Immature natural killer cell (primary cell): ENCODE measurements around the gene HRH1. TPM values are rescaled to one million over a fixed set of nuclear protein-coding genes. Genes with fewer than 3 reads are reported as not detected.
A peak's percentile ranks its signal among the peaks of the same experiment; 100 is the strongest.

ENCODE experiments used
- DNase-seq, 3 donors: peaks; one replicate each; pipeline ENCODE4 v3.0.0; 2022; ENCODE audit warnings: mixed read lengths in 1 of 3
- H3K27ac Mint-ChIP-seq, 6 donors: one replicate each; pipeline ENCODE4 v1.8.0; 2020; ENCODE audit warnings: mixed read lengths in 6 of 6, mild to moderate bottlenecking in 5 of 6, inconsistent platforms in 4 of 6, moderate library complexity in 3 of 6
- H3K27me3 Mint-ChIP-seq, 3 donors: one replicate each; pipeline ENCODE4 v1.8.0; 2020 to 2021; ENCODE audit warnings: low read depth in 3 of 3, mild to moderate bottlenecking in 3 of 3, mixed read lengths in 3 of 3, moderate library complexity in 3 of 3, inconsistent platforms in 1 of 3
- H3K36me3 Mint-ChIP-seq, 3 donors: one replicate each; pipeline ENCODE4 v1.8.0; 2020; ENCODE audit warnings: mixed read lengths in 3 of 3, inconsistent platforms in 2 of 3, mild to moderate bottlenecking in 2 of 3
- H3K4me1 Mint-ChIP-seq, 2 donors: one replicate each; pipeline ENCODE4 v1.8.0; 2020; ENCODE audit warnings: inconsistent platforms in 2 of 2, mild to moderate bottlenecking in 2 of 2, mixed read lengths in 2 of 2, moderate library complexity in 1 of 2
- H3K4me3 Mint-ChIP-seq, 5 donors: one replicate each; pipeline ENCODE4 v1.8.0; 2020; ENCODE audit warnings: mild to moderate bottlenecking in 5 of 5, mixed read lengths in 5 of 5, inconsistent platforms in 3 of 5, moderate library complexity in 3 of 5
- H3K9me3 Mint-ChIP-seq, 6 donors: one replicate each; pipeline ENCODE4 v1.8.0; 2020; ENCODE audit warnings: mild to moderate bottlenecking in 6 of 6, mixed read lengths in 6 of 6, inconsistent platforms in 4 of 6, moderate library complexity in 3 of 6
- polyA plus RNA-seq, 3 donors: library from polyadenylated mRNA; unstranded; fragments of 300-500 nt; fragmentation: Illumina TruSeq; gene quantifications; one replicate each; pipeline ENCODE4 v1.2.3, GENCODE V29; 2021

HRH1 gene
- polyA plus RNA-seq, 3 donors from 2014 or later, result 0.97 TPM; not detected in 2

- peaks cover 9 to 12% (median 11%) of the 10 kb centered on the region in 3 donors for H3K36me3 Mint-ChIP-seq
- H3K27me3 Mint-ChIP-seq, result peaks cover 0 to 2% (median 2%) of the 10 kb centered on the region in 3 donors
- H3K9me3 Mint-ChIP-seq, result no peaks in the 10 kb centered on the region
- DNase-seq, result no peak
- peak overlapping the region; percentile 12 to 94 (median 55) for H3K27ac Mint-ChIP-seq
- H3K4me1 Mint-ChIP-seq, result peaks cover 62 to 66% of the 10 kb centered on the region in 2 donors
- H3K4me3 Mint-ChIP-seq, result no peak overlapping the region
Observed at GRCh38 chr3:11287404-11287803, 133.1 kb downstream of the HRH1 start.

GRCh38 chr3:11288021-11288491 is 133.8 kb downstream of the HRH1 start:
- Mint-ChIP-seq H3K27me3 (peaks cover 0 to 2% (median 2%) of the 10 kb centered on the region in 3 donors), H3K9me3 (no peaks in the 10 kb centered on the region), H3K27ac (peak overlapping the region; percentile 65 to 98 (median 94)), H3K4me3 (peak overlapping the region in 1 of 5 donors; percentile 67), H3K36me3 (peaks cover 4 to 12% (median 6%) of the 10 kb centered on the region in 3 donors), H3K4me1 (peaks cover 66 to 72% of the 10 kb centered on the region in 2 donors)
- DNase-seq, result no peak

GRCh38 chr3:11288786-11289637 is 134.7 kb downstream of the HRH1 start:
- Mint-ChIP-seq H3K27me3 (peaks cover 0 to 2% (median 2%) of the 10 kb centered on the region in 3 donors), H3K36me3 (peaks cover 2 to 6% (median 3%) of the 10 kb centered on the region in 3 donors), H3K4me3 (peak overlapping the region; percentile 38 to 67 (median 60)), H3K9me3 (no peaks in the 10 kb centered on the region), H3K4me1 (peaks cover 68% of the 10 kb centered on the region in 2 donors), H3K27ac (peak overlapping the region; percentile 94 to 100 (median 94))
- DNase-seq, result peak; percentile 24 to 34 (median 33)

- no peaks in the 10 kb centered on the region for H3K9me3 Mint-ChIP-seq
- DNase-seq, result no peak
- H3K27me3 Mint-ChIP-seq, result peaks cover 0 to 2% (median 2%) of the 10 kb centered on the region in 3 donors
- peak overlapping the region; percentile 94 to 100 (median 94) for H3K27ac Mint-ChIP-seq
- H3K36me3 Mint-ChIP-seq, result peaks cover 0 to 4% (median 0%) of the 10 kb centered on the region in 3 donors
- peaks cover 66 to 68% of the 10 kb centered on the region in 2 donors for H3K4me1 Mint-ChIP-seq
- peak overlapping the region in 3 of 5 donors; percentile 14 to 65 (median 15) for H3K4me3 Mint-ChIP-seq
Observed at GRCh38 chr3:11289864-11290263, 135.6 kb downstream of the HRH1 start.

- Mint-ChIP-seq H3K9me3 (no peaks in the 10 kb centered on the region), H3K4me1 (peaks cover 66 to 70% of the 10 kb centered on the region in 2 donors), H3K27ac (peak overlapping the region; percentile 94 to 100 (median 94)), H3K27me3 (peaks cover 0 to 4% (median 2%) of the 10 kb centered on the region in 3 donors), H3K4me3 (peak overlapping the region; percentile 42 to 78 (median 77)), H3K36me3 (peaks cover 0 to 4% (median 0%) of the 10 kb centered on the region in 3 donors)
- DNase-seq, result peak; percentile 72 to 76 (median 74)
Observed at GRCh38 chr3:11290743-11291680, 136.7 kb downstream of the HRH1 start.

- Mint-ChIP-seq H3K4me1 (peaks cover 68 to 69% of the 10 kb centered on the region in 2 donors), H3K36me3 (peaks cover 7 to 8% (median 7%) of the 10 kb centered on the region in 3 donors), H3K9me3 (no peaks in the 10 kb centered on the region), H3K27ac (peak overlapping the region; percentile 94 to 100 (median 94)), H3K27me3 (peaks cover 0 to 4% (median 2%) of the 10 kb centered on the region in 3 donors), H3K4me3 (peak overlapping the region; percentile 42 to 78 (median 77))
- DNase-seq, result peak in 2 of 3 donors; percentile 9 to 14
Observed at GRCh38 chr3:11291808-11292207, 137.5 kb downstream of the HRH1 start.

- peak overlapping the region in 1 of 6 donors; percentile 13 for H3K27ac Mint-ChIP-seq
- no peaks in the 10 kb centered on the region for H3K9me3 Mint-ChIP-seq
- peaks cover 40 to 48% of the 10 kb centered on the region in 2 donors for H3K4me1 Mint-ChIP-seq
- peaks cover 17 to 30% (median 25%) of the 10 kb centered on the region in 3 donors for H3K36me3 Mint-ChIP-seq
- H3K27me3 Mint-ChIP-seq, result peaks cover 0 to 2% (median 0%) of the 10 kb centered on the region in 3 donors
- H3K4me3 Mint-ChIP-seq, result no peak overlapping the region
- no peak for DNase-seq
Observed at GRCh38 chr3:11297126-11297525, 142.8 kb downstream of the HRH1 start.

GRCh38 chr3:11300970-11301369 is 146.7 kb downstream of the HRH1 start:
- Mint-ChIP-seq H3K4me1 (peaks cover 42 to 49% of the 10 kb centered on the region in 2 donors), H3K27ac (peak overlapping the region; percentile 90 to 97 (median 92)), H3K36me3 (peaks cover 26 to 46% (median 34%) of the 10 kb centered on the region in 3 donors), H3K4me3 (peak overlapping the region; percentile 61 to 80 (median 75)), H3K9me3 (no peaks in the 10 kb centered on the region), H3K27me3 (no peaks in the 10 kb centered on the region)
- DNase-seq, result peak; percentile 67 to 73 (median 71)

- peaks cover 22 to 38% (median 28%) of the 10 kb centered on the region in 3 donors for H3K36me3 Mint-ChIP-seq
- peaks cover 53 to 57% of the 10 kb centered on the region in 2 donors for H3K4me1 Mint-ChIP-seq
- peak overlapping the region in 1 of 5 donors; percentile 9 for H3K4me3 Mint-ChIP-seq
- H3K27me3 Mint-ChIP-seq, result peaks cover 0 to 2% (median 0%) of the 10 kb centered on the region in 3 donors
- H3K9me3 Mint-ChIP-seq, result no peaks in the 10 kb centered on the region
- peak overlapping the region; percentile 35 to 90 (median 62) for H3K27ac Mint-ChIP-seq
- no peak for DNase-seq
Observed at GRCh38 chr3:11302444-11302843, 148.2 kb downstream of the HRH1 start.

GRCh38 chr3:11304175-11304574 is 149.9 kb downstream of the HRH1 start:
- no peak for DNase-seq
- Mint-ChIP-seq H3K27me3 (peaks cover 0 to 2% (median 0%) of the 10 kb centered on the region in 3 donors), H3K4me3 (no peak overlapping the region), H3K4me1 (peaks cover 57 to 60% of the 10 kb centered on the region in 2 donors), H3K9me3 (no peaks in the 10 kb centered on the region), H3K27ac (peak overlapping the region in 2 of 6 donors; percentile 26 to 36), H3K36me3 (peaks cover 23 to 35% (median 30%) of the 10 kb centered on the region in 3 donors)

GRCh38 chr3:11305509-11305908 is 151.2 kb downstream of the HRH1 start:
- no peak overlapping the region for H3K4me3 Mint-ChIP-seq
- H3K27me3 Mint-ChIP-seq, result peaks cover 0 to 4% (median 0%) of the 10 kb centered on the region in 3 donors
- DNase-seq, result no peak
- peak overlapping the region in 4 of 6 donors; percentile 66 to 79 (median 70) for H3K27ac Mint-ChIP-seq
- H3K36me3 Mint-ChIP-seq, result peaks cover 29 to 38% (median 31%) of the 10 kb centered on the region in 3 donors
- H3K4me1 Mint-ChIP-seq, result peaks cover 46 to 47% of the 10 kb centered on the region in 2 donors
- no peaks in the 10 kb centered on the region for H3K9me3 Mint-ChIP-seq

- DNase-seq, result peak; percentile 39 to 57 (median 44)
- H3K4me1 Mint-ChIP-seq, result peaks cover 34 to 35% of the 10 kb centered on the region in 2 donors
- H3K27ac Mint-ChIP-seq, result peak overlapping the region; percentile 79 to 89 (median 86)
- no peaks in the 10 kb centered on the region for H3K9me3 Mint-ChIP-seq
- peak overlapping the region; percentile 15 to 71 (median 57) for H3K4me3 Mint-ChIP-seq
- peaks cover 0 to 6% (median 0%) of the 10 kb centered on the region in 3 donors for H3K27me3 Mint-ChIP-seq
- peaks cover 31 to 42% (median 37%) of the 10 kb centered on the region in 3 donors for H3K36me3 Mint-ChIP-seq
Observed at GRCh38 chr3:11306817-11307589, 152.7 kb downstream of the HRH1 start.
